ELF-1 (cell line): Measurements from ENCODE around the gene DNAH6.
"Not testable (repeated sequence)": the region's sequence is repeated elsewhere in the genome, so short reads cannot be mapped to it uniquely, and the experiment has no call there.

Experiments used
- DNase-seq: peaks from one replicate; pipeline ENCODE4 v3.0.0-alpha.2; 2016; ENCODE audit warnings: low read depth, low spot score

Gene DNAH6

GRCh38 chr2:84516234-84516986 is at the start of gene DNAH6:
TSS of gene DNAH6 (plus strand) at chr2:84516498. CDS start at chr2:84517827, 1,329 bp downstream.
- peak; percentile 96 for DNase-seq

DNA sequence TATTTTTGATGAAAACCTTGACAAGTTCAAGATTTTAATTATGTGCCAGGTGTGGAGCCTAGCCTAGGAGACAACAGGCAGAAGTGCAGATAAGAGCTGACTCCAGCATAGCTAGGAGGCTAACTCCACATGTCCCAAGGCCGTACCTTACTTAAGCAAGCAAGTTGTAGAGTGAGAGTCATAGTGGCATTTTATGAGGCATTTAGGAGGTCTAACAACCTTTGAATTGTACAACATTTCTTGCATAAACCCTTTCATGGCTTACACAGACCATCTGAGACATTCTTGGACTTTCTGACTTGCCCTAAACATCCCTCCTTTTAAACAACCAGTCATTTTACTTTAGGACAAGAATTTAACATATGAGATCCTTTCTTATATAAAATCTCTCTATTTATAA is 48.9 kb upstream of the DNAH6 start:
- no peak for DNase-seq

- not testable (repeated sequence) for DNase-seq
Measured at GRCh38 chr2:84472423-84472822, 43.9 kb upstream of the DNAH6 start.

DNA sequence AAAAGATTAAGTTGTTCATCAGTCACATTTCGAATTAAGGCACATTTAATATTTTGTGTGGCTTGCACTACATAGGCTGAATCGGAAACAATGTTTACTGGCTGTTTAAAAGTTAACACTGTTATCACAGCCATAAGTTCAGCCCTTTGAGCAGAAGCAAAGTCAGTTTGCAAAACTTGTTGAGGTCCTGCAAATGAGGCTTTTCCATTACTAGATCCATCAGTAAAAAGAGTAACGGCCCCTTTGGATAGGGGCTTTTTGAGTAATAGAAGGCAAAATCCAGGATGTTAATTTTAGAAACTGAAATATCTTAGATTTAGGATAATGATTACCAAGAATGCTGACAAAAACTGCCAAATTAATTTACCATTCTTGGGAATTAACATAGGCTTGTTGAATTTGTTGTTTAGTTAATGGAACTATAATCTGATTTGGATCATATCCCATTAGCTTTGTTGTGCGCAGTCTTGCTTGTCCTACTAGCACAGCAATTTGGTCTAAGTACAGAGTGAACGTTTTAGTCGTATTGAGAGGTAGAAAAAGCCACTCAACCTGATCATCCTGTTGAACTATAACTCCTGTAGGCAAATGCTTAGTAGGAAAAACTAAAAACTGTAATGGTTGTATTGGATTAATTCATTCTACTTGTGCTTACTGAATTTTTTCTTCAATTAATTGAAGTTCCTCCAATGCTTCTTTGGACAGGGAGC is 43.3 kb upstream of the DNAH6 start:
- DNase-seq = no peak

DNA sequence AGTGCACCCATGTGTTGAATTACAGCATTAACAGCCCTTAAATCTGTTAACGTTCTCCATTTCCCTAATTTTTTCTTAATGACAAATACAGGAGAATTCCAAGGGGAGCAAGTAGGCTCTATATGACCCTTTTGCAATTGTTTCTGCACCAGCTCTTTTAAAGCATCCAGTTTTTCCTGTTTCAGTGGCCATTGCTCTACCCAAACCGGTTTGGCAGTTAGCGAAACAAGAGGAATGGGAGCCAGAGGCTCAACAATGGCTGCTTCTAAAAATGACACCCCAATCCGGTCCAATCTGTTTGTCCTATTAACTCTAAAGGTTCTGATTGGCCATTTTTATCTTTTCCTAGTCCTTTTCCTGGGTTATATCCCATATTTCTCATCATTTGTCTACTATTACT is 42.1 kb upstream of the DNAH6 start:
- DNase-seq = peak; percentile 46

DNA sequence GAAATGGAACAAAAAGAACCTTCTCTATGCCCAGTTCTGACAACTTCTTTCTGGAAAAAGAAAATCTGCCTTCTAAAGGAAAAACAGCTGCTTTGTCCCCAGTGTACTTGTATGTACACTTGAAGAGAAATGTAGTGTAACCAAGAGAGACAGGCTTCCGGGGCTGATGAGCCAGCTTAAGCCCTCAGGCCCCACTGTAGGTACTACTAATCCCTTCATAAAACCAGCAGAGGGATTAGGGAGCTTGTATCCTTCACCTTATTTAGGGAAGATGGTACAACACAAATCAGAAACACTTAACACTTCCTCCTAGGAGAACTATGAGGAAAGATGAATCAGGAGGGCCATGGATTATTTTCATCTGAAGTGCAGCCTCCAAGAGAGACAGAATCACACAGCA is 38.4 kb upstream of the DNAH6 start:
- no peak for DNase-seq

GRCh38 chr2:84478867-84479266 is 37.4 kb upstream of the DNAH6 start:
- DNase-seq = no peak

- DNase-seq = no peak
Measured at GRCh38 chr2:84481702-84482101, 34.6 kb upstream of the DNAH6 start.

DNA sequence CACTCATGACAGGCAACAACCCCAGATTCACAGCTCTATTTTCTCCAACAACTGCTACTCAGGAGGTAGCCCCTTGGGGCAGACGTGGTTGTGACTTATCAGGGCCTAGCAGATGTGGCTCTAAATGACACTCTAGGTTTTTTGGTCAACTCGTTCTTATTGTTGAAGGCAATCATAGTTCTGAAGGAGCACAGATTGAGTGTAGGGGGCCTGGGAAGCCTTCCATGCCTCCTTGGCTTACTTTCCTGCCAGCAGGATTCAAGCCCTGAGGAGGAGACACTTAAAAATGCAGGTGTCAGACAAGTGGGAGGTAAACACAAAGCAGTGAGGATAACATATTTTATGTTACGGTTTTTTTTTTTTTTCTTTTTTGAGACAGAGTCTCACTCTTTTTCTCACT is 33.7 kb upstream of the DNAH6 start:
- DNase-seq = no peak

DNA sequence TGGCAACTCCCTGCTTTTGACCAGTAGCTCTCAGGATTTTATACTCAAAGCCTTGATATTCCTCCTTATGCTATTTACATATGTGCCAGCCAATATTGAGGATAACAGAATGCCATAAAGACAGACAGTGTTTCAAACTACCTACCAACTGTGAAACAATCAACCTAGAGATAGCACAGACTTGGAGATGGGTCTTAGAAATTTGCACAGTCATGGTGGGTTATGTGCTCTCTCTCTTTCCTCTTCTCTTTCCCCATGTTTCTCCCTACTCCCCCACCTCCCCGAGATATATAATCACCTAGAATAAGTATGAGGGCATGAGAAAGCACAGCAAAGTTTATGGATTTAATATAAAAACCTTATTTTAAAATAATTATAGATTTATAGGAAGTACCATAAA is 33.0 kb upstream of the DNAH6 start:
- DNase-seq = no peak

DNA sequence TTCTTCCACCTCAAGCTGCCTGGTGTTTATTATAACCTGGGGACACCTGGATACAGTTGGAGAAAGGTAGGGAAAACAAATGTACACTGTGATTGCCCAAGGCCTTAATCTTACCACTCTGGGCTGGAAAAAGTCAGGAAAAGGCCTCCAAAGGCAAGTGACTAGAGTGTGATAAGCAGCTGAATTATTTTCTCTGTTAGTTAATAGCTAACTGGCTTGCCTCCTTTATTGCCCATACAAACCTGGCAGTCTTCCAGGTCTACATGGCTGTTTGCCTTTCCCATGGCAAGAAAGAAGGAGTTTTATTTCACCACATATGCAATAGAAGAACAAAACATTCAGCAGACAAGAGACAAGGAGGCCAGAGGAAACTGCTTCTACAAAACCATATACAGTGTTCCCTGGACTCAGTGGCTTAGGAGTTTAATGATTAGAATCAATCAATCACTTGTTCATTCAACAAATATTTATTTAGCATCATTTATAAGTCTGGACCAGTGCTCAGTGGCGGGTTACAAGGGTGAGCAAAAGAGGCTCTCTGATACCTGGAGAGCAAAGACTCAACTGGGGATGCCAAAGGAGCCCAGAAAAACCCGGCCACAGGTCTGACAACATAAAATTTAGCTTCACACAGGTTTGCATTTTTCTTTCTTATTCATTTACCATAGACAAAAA is 29.7 kb upstream of the DNAH6 start:
- no peak for DNase-seq

DNA sequence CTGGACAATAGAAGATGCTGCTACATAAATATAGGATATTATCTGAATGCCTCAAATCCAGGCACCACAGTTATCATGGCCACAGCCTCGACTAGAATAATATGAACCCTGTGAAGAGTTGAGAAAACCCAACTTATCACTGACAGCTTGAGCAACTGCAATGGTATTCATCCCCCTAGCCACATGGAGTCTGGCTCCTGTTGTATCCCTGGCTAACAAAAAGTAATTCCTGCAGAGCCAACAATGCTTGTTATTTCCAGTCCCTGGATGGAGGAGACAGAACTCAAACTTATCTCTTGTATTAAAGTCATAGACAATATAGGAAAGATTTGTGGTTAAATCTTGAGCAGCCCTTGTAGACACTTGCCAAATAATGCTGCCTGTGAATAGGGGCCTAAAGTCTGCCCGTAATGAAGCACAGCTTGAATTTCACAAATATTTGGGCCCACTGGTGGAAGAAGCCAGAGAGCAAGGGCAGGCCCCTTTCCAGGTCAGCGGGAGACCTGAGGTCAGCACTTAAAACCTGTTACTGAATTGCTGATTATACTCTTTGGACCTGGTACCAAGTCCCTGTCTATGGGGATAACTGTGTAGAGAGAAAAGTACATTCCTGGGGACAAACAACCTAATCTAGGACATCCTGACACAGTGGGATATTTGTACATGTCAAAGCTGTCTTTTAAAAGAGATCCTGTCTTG is 28.9 kb upstream of the DNAH6 start:
- DNase-seq = no peak

DNA sequence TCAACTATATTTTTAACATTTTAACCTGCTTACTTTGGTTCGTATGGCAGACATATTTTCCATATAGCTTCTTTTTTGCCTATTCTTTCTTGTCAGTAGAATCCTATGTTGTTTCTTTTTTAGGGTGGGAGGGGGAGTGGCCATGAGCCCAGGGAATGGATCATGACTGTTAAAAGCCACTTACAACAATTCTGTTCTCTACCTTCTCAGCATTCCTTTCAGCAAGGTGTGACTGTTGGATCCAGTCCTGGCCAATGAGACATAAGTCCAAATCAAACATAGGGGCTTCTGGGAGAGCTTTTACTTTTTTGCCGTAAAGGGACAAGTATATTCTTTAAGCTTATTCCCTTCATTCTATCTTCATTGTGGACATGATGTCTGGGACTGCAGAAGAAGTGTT is 25.0 kb upstream of the DNAH6 start:
- DNase-seq = no peak

DNA sequence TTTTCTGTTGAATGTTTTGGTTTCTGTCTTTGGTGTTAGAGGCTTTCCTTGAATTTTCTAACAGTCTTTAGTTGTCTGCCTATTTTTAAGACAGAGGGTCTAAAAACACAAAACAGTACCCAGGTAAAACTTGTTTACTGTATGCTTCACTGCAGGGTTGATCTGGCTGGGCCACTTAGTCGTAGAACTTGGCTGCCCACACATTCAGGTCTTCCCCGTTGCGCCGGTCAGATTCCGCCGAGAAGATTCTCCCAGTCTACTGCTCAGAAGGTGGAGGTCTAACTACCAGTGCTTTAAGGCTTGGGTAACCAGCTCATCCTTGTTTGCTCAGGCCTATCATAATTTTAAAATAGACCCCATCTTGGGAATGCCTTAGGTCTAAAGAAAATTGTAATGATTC is 24.6 kb upstream of the DNAH6 start:
- no peak for DNase-seq

DNA sequence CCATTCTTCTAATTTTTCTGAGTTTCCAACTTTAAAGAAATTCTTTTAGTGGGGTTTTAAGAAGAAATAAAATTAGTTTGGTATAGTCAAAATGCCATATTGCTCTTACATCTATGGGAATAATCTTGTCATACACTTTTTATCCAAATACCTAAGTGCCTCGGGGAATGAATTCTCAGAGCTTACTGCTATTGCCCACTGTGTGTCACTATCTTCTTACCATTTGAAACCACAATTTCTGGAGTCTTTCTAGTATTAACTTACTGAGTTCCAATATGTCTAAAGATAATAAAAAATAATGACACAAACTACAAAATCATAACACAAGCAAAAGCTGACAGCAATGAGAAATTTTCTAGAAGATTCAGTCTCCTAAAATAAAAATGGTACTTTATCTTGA is 23.7 kb upstream of the DNAH6 start:
- DNase-seq = no peak

DNA sequence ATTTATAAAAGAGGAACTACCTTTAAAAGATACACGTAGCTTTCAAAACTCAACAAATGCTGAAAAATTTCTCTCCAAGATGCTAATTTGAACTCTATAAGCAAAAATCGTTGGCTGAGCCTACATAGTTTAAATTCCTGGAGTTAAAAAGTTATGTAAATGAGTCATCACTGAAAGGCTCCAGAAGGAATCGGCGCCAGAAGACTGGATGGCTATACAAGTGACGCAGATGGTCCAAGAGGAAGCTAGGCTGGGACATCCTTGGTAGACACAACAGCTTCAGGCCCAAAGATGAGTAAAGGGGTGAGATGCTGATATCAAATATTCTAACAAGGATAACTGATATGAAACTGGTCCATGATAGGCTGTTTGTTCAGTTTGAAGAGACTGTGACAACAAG is 22.8 kb upstream of the DNAH6 start:
- no peak for DNase-seq

DNA sequence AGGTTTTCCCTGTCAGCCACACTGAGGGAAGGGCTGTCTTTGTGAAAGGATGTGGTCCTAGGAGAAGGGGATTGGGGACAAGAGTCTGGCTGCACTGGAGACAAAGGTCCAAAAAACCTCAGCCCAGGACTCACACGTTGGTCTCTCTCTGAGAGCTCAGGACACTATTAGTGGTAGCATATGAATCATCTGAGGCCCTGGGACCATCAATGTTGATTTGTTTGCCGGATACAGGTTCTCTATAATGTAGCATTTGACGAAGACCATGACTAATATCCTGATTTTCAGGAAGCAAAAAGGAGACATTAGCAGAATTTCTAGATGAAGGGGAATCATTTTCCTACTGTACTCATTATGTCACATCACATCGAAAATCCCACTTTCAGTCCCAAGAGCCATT is 22.2 kb upstream of the DNAH6 start:
- no peak for DNase-seq

- no peak for DNase-seq
Measured at GRCh38 chr2:84495539-84496146, 20.7 kb upstream of the DNAH6 start.

DNA sequence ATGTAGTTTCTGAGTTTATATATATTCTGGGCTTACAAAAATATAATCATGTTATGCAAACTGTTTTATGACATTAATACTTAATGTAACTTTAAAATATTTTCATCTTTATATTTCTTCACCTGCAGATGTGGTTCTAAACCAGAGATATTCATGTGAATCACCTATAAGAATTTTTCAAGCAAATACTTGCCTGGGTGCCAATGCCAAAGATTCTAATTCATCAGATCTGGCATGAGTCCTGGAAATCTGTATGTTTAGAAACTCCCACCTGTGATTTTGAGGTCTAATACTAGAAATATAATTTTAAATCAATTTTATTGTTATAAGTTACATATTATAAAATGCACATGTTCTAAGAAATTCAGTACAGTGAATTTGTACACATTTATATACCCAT is 19.9 kb upstream of the DNAH6 start:
- DNase-seq = no peak

DNA sequence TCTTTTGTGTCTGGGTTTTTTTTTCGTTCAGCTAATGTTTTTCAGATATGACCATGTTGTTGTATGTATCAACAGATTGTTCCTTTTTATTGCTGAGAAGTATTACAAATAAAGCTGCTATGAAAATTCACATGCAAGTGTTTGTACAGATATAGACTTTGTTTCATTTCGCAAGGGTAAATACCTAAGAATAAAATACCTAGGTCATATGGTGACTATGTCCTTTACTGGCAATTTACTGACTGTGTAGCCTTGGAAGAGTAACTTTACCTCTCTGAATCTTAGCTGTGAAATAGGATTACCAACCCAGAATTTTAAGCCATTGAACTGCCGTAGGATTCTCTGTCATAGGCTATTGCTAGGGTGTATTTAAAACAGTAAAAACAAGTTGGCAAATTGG is 19.0 kb upstream of the DNAH6 start:
- no peak for DNase-seq

GRCh38 chr2:84498150-84498799 is 18.0 kb upstream of the DNAH6 start:
- DNase-seq = no peak
